SIG-M5 (cell line): ENCODE data around the gene HTR4.
"Not testable (repeated sequence)": the region's sequence is repeated elsewhere in the genome, so short reads cannot be mapped to it uniquely, and the experiment has no call there.

ENCODE experiments used
- DNase-seq: peaks from one replicate; lab custom pipeline; 2025; lab: John Stamatoyannopoulos, UW

HTR4 gene

GRCh38 chr5:148532969-148533670 lies 121.2 kb downstream of the HTR4 start:
- DNase-seq, result no peak

GRCh38 chr5:148529450-148529849 lies 124.9 kb downstream of the HTR4 start:
- not testable (repeated sequence) for DNase-seq

- DNase-seq, result no peak
These were observed 129.6 kb downstream of the HTR4 start for GRCh38 chr5:148524721-148525120.

GRCh38 chr5:148523139-148523538 lies 131.2 kb downstream of the HTR4 start:
- DNase-seq, result no peak

- DNase-seq, result no peak
These were observed 138.9 kb downstream of the HTR4 start for GRCh38 chr5:148515460-148515859.

GRCh38 chr5:148514344-148514743 lies 140.0 kb downstream of the HTR4 start:
- DNase-seq, result no peak

GRCh38 chr5:148512498-148512897 lies 141.8 kb downstream of the HTR4 start:
- no peak for DNase-seq

- DNase-seq, result no peak
These were observed 142.4 kb downstream of the HTR4 start for GRCh38 chr5:148511810-148512347.

GRCh38 chr5:148509893-148510292 lies 144.4 kb downstream of the HTR4 start:
- no peak for DNase-seq

GRCh38 chr5:148507648-148508047 lies 146.7 kb downstream of the HTR4 start:
- DNase-seq, result no peak

- no peak for DNase-seq
These were observed 154.9 kb downstream of the HTR4 start for GRCh38 chr5:148499452-148499851.

GRCh38 chr5:148497757-148498156 lies 156.6 kb downstream of the HTR4 start:
- no peak for DNase-seq

GRCh38 chr5:148492351-148492750 lies 162.0 kb downstream of the HTR4 start:
- DNase-seq, result no peak

- DNase-seq, result no peak
These were observed 162.5 kb downstream of the HTR4 start for GRCh38 chr5:148491793-148492184.

- DNase-seq, result no peak
These were observed 163.1 kb downstream of the HTR4 start for GRCh38 chr5:148491015-148491792.

- DNase-seq, result no peak
These were observed 165.6 kb downstream of the HTR4 start for GRCh38 chr5:148488757-148489156.

GRCh38 chr5:148486456-148486855 lies 167.9 kb downstream of the HTR4 start:
- DNase-seq, result no peak

- no peak for DNase-seq
These were observed 169.7 kb downstream of the HTR4 start for GRCh38 chr5:148484651-148485050.

GRCh38 chr5:148483750-148484149 lies 170.6 kb downstream of the HTR4 start:
- no peak for DNase-seq

GRCh38 chr5:148482697-148483462 lies 171.4 kb downstream of the HTR4 start:
- DNase-seq, result no peak

GRCh38 chr5:148482196-148482595 lies 172.1 kb downstream of the HTR4 start:
- DNase-seq, result no peak

GRCh38 chr5:148477429-148477828 lies 176.9 kb downstream of the HTR4 start:
- no peak for DNase-seq

- no peak for DNase-seq
These were observed 178.0 kb downstream of the HTR4 start for GRCh38 chr5:148476302-148476701.
